ENCODE measurements around the gene ZGPAT. TPM values are rescaled to one million over a fixed set of nuclear protein-coding genes. Genes with fewer than 3 reads are reported as not detected.

The ZGPAT gene
- total RNA-seq, 4 donors from 2014 or later = 29.1 to 346 (median 76.5) TPM

- no peak for DNase-seq
- H3K9me3 ChIP-seq = no peaks in the 10 kb centered on the region
- peaks cover 11 to 19% (median 15%) of the 10 kb centered on the region in 4 donors for H3K4me1 ChIP-seq
- H3K27me3 ChIP-seq = no peaks in the 10 kb centered on the region
- intact Hi-C loops (cut with DNase I; ENCODE audit: low total_unique reads) = no loop called here
- no peak overlapping the region for H3K27ac ChIP-seq
- no peak overlapping the region for H3K4me3 ChIP-seq
- TF ChIP-seq CTCF (IDR thresholded peaks at IDR 0.05) (no peak), EP300 (IDR thresholded peaks at IDR 0.05; ENCODE audit: low read depth) (no peak), POLR2AphosphoS5 (IDR thresholded peaks at IDR 0.05) (no peak)
- WGBS, 2 donors (ENCODE audit: low coverage in 1 of 2) = 64 to 68% methylated on average over 4 of the region's 4 CpGs
- H3K36me3 ChIP-seq = no peaks in the 10 kb centered on the region
- in situ Hi-C loops (cut with MboI; ENCODE audit: low pct_ligation_motif_present in 1 of 4, low pct_unique_long_range_greater_than_20kb in 1 of 4, low sequenced_read_pairs in 3 of 4) = no loop called here
These were observed 36.3 kb downstream of the ZGPAT start for GRCh38 chr20:63744158-63744557.

- Histone ChIP-seq H3K4me3 (no peak overlapping the region), H3K9me3 (no peaks in the 10 kb centered on the region), H3K36me3 (no peaks in the 10 kb centered on the region), H3K27me3 (no peaks in the 10 kb centered on the region), H3K27ac (no peak overlapping the region), H3K4me1 (peaks cover 10 to 17% (median 14%) of the 10 kb centered on the region in 4 donors)
- TF ChIP-seq EP300 (IDR thresholded peaks at IDR 0.05; ENCODE audit: low read depth) (no peak), POLR2A (IDR thresholded peaks at IDR 0.05) (no peak), POLR2AphosphoS5 (IDR thresholded peaks at IDR 0.05) (no peak), CTCF (IDR thresholded peaks at IDR 0.05) (no peak)
- DNase-seq = no peak
- WGBS, 2 donors (ENCODE audit: low coverage in 1 of 2) = 71 to 74% methylated on average over 8 to 25 of the region's 25 CpGs
- intact Hi-C loops (cut with DNase I; ENCODE audit: low total_unique reads) (no loop called here), in situ Hi-C loops (cut with MboI; ENCODE audit: low pct_ligation_motif_present in 1 of 4, low pct_unique_long_range_greater_than_20kb in 1 of 4, low sequenced_read_pairs in 3 of 4) (no loop called here)
These were observed 37.0 kb downstream of the ZGPAT start for GRCh38 chr20:63744574-63745423.

GRCh38 chr20:63745424-63745805, 37.6 kb downstream of the ZGPAT start:
- no peak for DNase-seq
- Histone ChIP-seq H3K9me3 (no peaks in the 10 kb centered on the region), H3K36me3 (no peaks in the 10 kb centered on the region), H3K27ac (no peak overlapping the region), H3K27me3 (no peaks in the 10 kb centered on the region), H3K4me3 (no peak overlapping the region), H3K4me1 (peaks cover 10 to 16% (median 13%) of the 10 kb centered on the region in 4 donors)
- intact Hi-C loops (cut with DNase I; ENCODE audit: low total_unique reads) (no loop called here), in situ Hi-C loops (cut with MboI; ENCODE audit: low pct_ligation_motif_present in 1 of 4, low pct_unique_long_range_greater_than_20kb in 1 of 4, low sequenced_read_pairs in 3 of 4) (no loop called here)
- 83% methylated on average over 15 of the region's 15 CpGs; no CpG with 5 or more reads in 1 of the 2 donors for WGBS, 2 donors (ENCODE audit: low coverage in 1 of 2)
- TF ChIP-seq EP300 (IDR thresholded peaks at IDR 0.05; ENCODE audit: low read depth) = no peak
- no peak for TF ChIP-seq POLR2A (IDR thresholded peaks at IDR 0.05)
- TF ChIP-seq CTCF (IDR thresholded peaks at IDR 0.05) = no peak
- no peak for TF ChIP-seq POLR2AphosphoS5 (IDR thresholded peaks at IDR 0.05)

GRCh38 chr20:63745961-63746731, 38.3 kb downstream of the ZGPAT start:
- in situ Hi-C loops (cut with MboI; ENCODE audit: low pct_ligation_motif_present in 1 of 4, low pct_unique_long_range_greater_than_20kb in 1 of 4, low sequenced_read_pairs in 3 of 4) = no loop called here
- Histone ChIP-seq H3K27ac (no peak overlapping the region), H3K4me3 (no peak overlapping the region), H3K27me3 (no peaks in the 10 kb centered on the region), H3K4me1 (peaks cover 5 to 8% (median 7%) of the 10 kb centered on the region in 4 donors), H3K36me3 (no peaks in the 10 kb centered on the region), H3K9me3 (no peaks in the 10 kb centered on the region)
- no peak for DNase-seq
- TF ChIP-seq POLR2AphosphoS5 (IDR thresholded peaks at IDR 0.05) (no peak), CTCF (IDR thresholded peaks at IDR 0.05) (no peak), POLR2A (IDR thresholded peaks at IDR 0.05) (no peak), EP300 (IDR thresholded peaks at IDR 0.05; ENCODE audit: low read depth) (no peak)
- intact Hi-C loops (cut with DNase I; ENCODE audit: low total_unique reads) = no loop called here
- WGBS, 2 donors (ENCODE audit: low coverage in 1 of 2) = 74% methylated on average over 20 of the region's 26 CpGs; no CpG with 5 or more reads in 1 of the 2 donors

Data from transverse colon (tissue), 4 donors.